GM18508 (cell line): ENCODE results near the gene AKAP13.

Experiments
- ATAC-seq: cut with Tn5 transposase; IDR thresholded peaks from one replicate; pipeline ENCODE4 v1.9.1; 2021; ENCODE audit warnings: moderate number of reproducible peaks; ENCODE audit not compliant: insufficient read depth, unreplicated experiment

Gene AKAP13

GRCh38 chr15:85756411-85757072 is 376.1 kb downstream of the AKAP13 start:
- no peak for ATAC-seq

- ATAC-seq: no peak
Observed at GRCh38 chr15:85757073-85757938, 376.9 kb downstream of the AKAP13 start.

GRCh38 chr15:85757939-85758654 is 377.7 kb downstream of the AKAP13 start:
- no peak for ATAC-seq

- no peak for ATAC-seq
Observed at GRCh38 chr15:85758655-85758978, 378.2 kb downstream of the AKAP13 start.

- no peak for ATAC-seq
Observed at GRCh38 chr15:85759376-85759775, 379.0 kb downstream of the AKAP13 start.

- ATAC-seq: no peak
Observed at GRCh38 chr15:85760049-85760448, 379.6 kb downstream of the AKAP13 start.

- no peak for ATAC-seq
Observed at GRCh38 chr15:85760531-85761371, 380.3 kb downstream of the AKAP13 start.

GRCh38 chr15:85761635-85762034 is 381.2 kb downstream of the AKAP13 start:
- no peak for ATAC-seq

GRCh38 chr15:85762039-85762755 is 381.8 kb downstream of the AKAP13 start:
- ATAC-seq: no peak

GRCh38 chr15:85762756-85763127 is 382.3 kb downstream of the AKAP13 start:
- no peak for ATAC-seq

- ATAC-seq: no peak
Observed at GRCh38 chr15:85763157-85763556, 382.8 kb downstream of the AKAP13 start.

- ATAC-seq: no peak
Observed at GRCh38 chr15:85763673-85764633, 383.6 kb downstream of the AKAP13 start.

GRCh38 chr15:85764649-85765277 is 384.4 kb downstream of the AKAP13 start:
- no peak for ATAC-seq

GRCh38 chr15:85766001-85766831 is 385.8 kb downstream of the AKAP13 start:
- ATAC-seq: no peak

GRCh38 chr15:85767785-85768529 is 387.6 kb downstream of the AKAP13 start:
- ATAC-seq: no peak

- no peak for ATAC-seq
Observed at GRCh38 chr15:85768595-85769168, 388.3 kb downstream of the AKAP13 start.
